ENCODE data around the gene ZNF76.
"Not testable (repeated sequence)": the region's sequence is repeated elsewhere in the genome, so short reads cannot be mapped to it uniquely, and the experiment has no call there.

Gene ZNF76

GRCh38 chr6:35305117-35305516 lies 45.6 kb downstream of the ZNF76 start:
- no peak for DNase-seq

- not testable (repeated sequence) for DNase-seq
Observed at GRCh38 chr6:35307138-35307537, 47.6 kb downstream of the ZNF76 start.

GRCh38 chr6:35308543-35308942 lies 49.0 kb downstream of the ZNF76 start:
- not testable (repeated sequence) for DNase-seq

GRCh38 chr6:35309611-35310264 lies 50.2 kb downstream of the ZNF76 start:
- DNase-seq: no peak

- DNase-seq: no peak
Observed at GRCh38 chr6:35310265-35310831, 50.8 kb downstream of the ZNF76 start.

GRCh38 chr6:35311390-35312075 lies 52.0 kb downstream of the ZNF76 start:
- DNase-seq: no peak

GRCh38 chr6:35312076-35312800 lies 52.7 kb downstream of the ZNF76 start:
- no peak for DNase-seq

DNA sequence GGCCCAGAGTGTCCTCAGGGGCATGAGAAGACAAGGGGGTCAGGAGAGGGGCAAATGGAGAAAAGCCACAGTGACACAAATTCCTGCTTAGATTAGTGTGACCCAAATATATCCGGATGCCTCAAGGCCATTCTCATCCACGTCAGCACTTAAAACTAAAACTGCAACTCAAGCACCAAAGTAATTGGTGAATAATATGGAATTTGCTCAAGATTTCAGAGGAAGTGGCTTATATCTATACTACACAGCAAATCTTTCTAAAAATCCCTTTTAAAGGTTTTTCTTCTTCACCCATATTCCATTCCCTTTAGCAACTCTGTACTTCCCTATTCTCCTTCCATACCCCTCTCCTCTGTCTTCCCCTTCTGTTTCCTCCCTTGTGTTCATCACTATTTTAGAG lies 53.3 kb downstream of the ZNF76 start:
- no peak for DNase-seq

- DNase-seq: no peak
Observed at GRCh38 chr6:35317483-35318195, 58.1 kb downstream of the ZNF76 start.

DNA sequence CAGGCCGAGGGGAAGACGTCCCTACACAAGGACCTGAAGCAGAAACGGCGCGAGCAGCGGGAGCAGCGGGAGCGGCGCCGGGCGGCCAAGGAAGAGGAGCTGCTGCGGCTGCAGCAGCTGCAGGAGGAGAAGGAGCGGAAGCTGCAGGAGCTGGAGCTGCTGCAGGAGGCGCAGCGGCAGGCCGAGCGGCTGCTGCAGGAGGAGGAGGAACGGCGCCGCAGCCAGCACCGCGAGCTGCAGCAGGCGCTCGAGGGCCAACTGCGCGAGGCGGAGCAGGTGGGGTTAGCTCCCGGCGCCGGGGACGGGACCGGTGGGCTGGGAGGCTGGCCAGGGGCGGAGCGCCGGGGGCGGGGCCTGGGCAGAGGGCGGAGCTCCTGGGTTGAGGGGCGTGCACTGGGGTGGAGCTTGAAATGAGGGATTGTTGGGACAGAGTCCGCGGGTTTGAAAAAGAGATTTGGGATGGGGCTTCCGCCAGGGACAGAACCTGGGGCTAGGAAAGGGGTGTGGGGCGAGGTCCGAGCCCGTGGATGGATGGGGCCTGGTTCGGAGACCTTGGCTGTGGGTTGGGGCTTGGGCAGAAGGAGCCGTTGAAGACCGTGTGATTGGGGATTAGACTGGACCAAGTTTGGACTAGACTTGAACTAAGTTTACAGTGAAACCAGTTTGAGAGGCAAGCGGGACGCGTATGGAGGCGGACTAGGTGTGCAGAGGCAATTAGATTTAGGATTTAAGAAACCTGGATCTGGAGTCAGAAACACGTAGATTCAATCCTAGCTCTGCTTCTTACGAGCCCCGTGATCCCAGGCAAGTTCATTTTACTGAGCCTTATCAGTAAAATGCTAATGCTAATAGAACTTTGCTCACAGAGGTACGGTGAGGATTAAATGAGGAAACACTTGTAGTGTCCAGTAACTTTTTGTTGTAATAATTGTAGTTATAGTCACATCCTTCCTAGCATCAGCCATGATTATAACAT lies 58.9 kb downstream of the ZNF76 start:
- DNase-seq: peak; percentile 84

GRCh38 chr6:35319346-35320030 lies 60.0 kb downstream of the ZNF76 start:
- no peak for DNase-seq

- DNase-seq: no peak
Observed at GRCh38 chr6:35320031-35320410, 60.5 kb downstream of the ZNF76 start.

DNA sequence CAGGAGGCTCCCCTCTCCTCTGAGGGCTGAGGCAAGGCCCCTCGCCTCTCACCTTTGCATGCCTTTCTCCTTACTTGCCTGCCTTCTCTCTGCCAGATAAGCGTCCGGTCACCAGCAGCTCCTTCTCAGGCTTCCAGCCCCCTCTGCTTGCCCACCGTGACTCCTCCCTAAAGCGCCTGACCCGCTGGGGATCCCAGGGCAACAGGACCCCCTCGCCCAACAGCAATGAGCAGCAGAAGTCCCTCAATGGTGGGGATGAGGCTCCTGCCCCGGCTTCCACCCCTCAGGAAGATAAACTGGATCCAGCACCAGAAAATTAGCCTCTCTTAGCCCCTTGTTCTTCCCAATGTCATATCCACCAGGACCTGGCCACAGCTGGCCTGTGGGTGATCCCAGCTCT lies 61.6 kb downstream of the ZNF76 start:
- DNase-seq: no peak

DNA sequence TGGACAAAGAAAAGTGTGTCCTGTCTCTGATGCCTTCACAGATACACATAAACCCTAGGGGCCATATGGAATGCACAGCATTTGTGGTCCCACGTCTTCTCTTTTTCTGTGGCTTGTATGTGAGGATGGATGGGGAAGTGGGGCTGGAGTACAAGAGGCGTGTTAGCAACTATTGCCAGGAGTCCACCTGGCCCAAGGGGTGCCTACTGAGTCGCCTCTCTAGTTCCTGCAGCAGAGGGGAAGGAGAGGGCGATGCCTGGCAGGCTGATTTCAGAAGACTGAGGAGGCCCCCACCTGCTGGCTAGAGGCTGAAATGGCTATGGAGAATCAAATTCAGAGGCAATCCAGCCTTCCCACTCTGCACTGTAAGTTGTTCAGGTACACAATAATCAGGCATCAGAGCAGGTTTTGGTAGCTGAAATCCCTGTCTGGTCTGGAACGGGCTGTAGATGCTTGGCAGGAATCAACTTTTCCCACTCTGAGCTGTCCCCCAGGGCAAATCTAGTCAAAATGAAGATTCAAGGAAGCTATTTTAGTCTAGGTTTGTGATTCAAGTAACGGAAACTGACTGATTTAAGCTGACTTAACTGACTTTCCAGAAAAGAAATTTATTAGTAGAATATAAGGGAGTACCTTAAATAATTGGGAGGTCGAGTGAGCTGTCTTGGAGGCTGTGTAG lies 68.0 kb downstream of the ZNF76 start:
- DNase-seq: peak; percentile 39

DNA sequence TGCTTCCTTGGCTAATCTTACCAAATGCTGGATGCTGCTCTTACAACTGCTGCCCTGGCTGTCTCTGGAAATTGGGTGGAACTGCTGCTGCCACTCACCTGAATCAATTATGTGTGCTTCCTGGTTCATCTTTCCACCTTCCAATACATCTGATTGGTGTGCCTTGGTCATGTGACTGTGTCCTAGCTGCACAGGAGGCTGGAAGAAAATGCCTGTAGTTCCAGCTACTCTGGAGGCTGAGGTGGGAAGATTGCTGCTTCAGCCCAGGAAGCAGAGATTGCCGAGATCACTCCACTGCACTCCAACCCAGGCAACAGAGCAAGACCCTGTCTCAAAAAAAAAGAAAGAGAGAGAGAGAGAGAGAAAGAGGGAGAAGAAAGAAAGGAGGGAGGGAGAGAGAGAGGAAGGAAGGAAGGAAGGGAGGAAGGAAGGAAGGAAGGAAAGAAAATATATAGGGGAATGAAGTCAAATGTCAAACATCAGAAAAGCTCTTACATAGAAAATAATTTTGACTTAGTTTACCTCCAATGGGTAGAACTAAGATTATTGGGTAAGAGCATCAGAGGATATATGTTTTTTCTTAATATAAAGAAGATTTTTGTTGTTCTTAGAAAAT lies 68.7 kb downstream of the ZNF76 start:
- DNase-seq: no peak

DNA sequence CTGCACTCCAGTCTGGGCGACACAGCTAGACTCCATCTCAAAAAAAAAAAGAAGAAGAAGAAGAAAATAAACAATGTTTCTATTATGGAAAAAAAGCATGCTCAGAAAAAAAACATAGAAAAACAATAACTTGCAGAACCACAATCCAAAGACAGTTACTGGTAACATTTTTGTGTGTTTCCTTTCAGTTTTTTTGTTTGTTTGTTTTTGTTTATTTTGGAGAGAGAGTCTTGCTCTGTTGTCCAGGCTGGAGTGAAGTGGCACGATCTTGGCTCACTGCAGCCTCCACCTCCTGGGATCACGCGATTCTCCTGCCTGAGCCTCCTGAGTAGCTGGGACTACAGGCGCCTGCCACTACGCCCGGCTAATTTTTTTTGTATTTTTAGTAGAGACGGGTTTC lies 69.4 kb downstream of the ZNF76 start:
- not testable (repeated sequence) for DNase-seq

DNA sequence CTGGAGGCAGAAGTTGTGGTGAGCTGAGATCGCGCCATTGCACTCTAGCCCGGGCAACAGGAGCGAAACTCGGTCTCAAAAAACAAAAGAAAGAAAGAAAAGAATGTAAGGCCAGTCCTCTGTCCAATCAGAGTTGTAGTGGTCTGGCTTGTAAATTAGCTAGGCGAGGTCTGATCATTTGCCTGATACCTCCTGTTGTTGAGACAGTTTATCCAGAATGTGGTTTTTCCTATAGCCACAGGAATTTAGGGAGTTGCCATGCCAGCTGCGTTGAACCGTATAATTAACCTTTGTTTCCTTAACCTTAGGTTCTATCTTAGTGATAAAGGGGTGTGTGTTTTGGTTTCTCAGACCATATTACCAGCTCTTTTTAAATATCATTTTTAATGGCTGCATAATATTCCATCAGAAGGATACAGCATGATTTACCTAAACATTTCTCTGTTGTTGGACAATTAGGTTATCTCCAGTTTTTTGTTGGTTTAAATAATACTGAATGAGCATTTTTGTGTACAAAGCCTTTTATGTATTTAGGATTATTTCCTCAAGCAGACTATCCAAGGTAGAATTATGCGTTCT lies 71.1 kb downstream of the ZNF76 start:
- DNase-seq: no peak

DNA sequence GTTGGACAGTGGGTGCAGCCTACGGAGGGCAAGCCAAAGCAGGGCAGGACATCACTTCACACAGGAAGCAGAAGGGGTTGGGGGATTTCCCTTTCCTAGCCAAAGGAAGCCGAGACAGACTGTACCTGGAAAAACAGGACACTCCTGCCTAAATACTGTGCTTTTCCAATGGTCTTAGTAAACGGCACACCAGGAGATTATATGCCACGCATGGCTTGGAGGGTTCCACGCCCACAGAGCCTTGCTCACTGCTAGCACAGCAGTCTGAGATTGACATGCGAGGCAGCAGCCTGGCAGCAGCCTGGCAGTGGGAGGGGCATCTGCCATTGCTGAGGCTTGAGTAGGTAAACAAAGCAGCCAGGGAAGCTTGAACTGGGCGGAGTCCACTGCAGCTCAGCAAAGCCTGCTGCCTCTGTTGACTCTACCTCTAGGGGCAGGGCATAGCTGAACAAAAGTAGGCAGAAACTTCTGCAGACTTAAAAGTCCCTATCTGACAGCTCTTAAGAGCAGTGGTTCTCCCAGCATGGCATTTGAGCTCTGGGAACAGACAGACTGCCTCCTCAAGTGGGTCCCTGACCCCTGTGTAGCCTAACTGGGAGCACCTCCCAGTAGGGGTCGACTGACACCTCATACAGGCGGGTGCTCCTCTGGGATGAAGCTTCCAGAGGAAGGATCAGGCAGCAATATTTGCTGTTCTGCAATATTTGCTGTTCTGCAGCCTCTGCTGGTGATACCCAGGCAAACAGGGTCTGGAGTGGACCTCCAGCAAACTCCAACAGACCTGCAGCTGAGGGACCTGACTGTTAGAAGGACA lies 72.7 kb downstream of the ZNF76 start:
- DNase-seq: not testable (repeated sequence)

DNA sequence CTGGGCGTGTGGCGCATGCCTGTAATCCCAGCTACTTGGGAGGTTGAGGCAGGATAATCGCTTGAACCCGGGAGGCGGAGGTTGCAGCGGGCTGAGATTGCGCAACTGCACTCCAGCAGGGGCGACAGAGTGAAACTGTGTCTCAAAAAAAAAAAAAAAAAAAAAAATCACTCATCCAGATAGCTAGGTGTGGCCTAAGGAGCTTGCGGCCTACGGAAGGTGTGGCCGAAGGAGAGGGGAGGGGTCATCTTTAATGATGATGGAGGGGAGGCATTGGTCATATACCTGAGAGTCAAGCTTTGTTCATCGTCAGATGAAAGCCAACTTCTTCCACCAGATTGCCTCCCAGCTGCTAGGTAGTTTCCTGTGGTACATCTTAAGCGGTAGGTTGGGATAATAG lies 82.0 kb downstream of the ZNF76 start:
- DNase-seq: no peak

Measured in fibroblast of skin of right quadriceps (primary cell).